Type B pancreatic cell (in vitro differentiated cells): ENCODE measurements around the gene INO80D. TPM values are rescaled to one million over a fixed set of nuclear protein-coding genes. Genes with fewer than 3 reads are reported as not detected.
"Not testable (repeated sequence)": the region's sequence is repeated elsewhere in the genome, so short reads cannot be mapped to it uniquely, and the experiment has no call there.

ENCODE experiments used
- DNase-seq: peaks from one replicate; pipeline ENCODE4 v3.0.0; 2021; ENCODE audit warnings: mixed read lengths; ENCODE audit not compliant: unreplicated experiment; ENCODE audit errors: extremely low spot score
- H3K27ac Mint-ChIP-seq: 2 replicates; pipeline ENCODE4 v1.8.0; 2021; ENCODE audit warnings: mild to moderate bottlenecking, mixed read lengths
- H3K27me3 Mint-ChIP-seq: 2 replicates; pipeline ENCODE4 v1.8.0; 2021; ENCODE audit warnings: mixed read lengths
- H3K36me3 Mint-ChIP-seq: 2 replicates; pipeline ENCODE4 v1.8.0; 2021; ENCODE audit warnings: mixed read lengths
- H3K4me1 Mint-ChIP-seq: one replicate; pipeline ENCODE4 v1.8.0; 2021; ENCODE audit warnings: mixed read lengths; ENCODE audit not compliant: unreplicated experiment
- H3K4me3 Mint-ChIP-seq: 2 replicates; pipeline ENCODE4 v1.8.0; 2021; ENCODE audit warnings: mild to moderate bottlenecking, mixed read lengths
- H3K9me3 Mint-ChIP-seq: 2 replicates; pipeline ENCODE4 v1.8.0; 2021; ENCODE audit warnings: mixed read lengths
- total RNA-seq: library from RNA; stranded (reverse); gene quantifications from 2 replicates; pipeline ENCODE4 v1.2.1, GENCODE V29; 2021; ENCODE audit warnings: low replicate concordance
- TF ChIP-seq, protein P1 (sequence below): fragments of 200-600 bp; sonication (generic); conservative IDR thresholded peaks from 2 replicates; pipeline ENCODE4 v1.5.0; 2021; ENCODE audit warnings: antibody characterized with exemption, mild to moderate bottlenecking

INO80D gene
- total RNA-seq, 1 donor from 2014 or later, result 20.4 TPM

DNA sequence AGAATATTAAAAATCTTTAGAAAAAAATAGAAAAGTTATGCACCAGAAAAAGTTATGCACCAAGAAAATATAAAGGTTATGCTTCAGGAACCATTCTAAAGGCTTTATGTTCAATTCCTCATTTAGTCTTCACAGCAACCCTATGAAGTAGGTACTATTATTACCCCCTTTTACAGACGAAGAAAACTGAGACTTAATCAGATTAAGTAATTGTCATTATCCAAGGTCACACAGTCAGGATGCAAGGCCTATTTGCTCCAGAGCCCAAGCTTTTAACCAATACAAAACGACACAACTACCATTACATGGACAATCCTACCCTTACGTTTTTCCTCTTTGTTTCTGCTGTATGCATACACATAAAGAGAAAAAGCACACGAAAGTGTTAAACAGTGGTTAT lies 5.0 kb downstream of the INO80D start:
- Mint-ChIP-seq H3K4me3 (no peak overlapping the region), H3K27ac (peak overlapping the region; percentile 51), H3K27me3 (no peaks in the 10 kb centered on the region), H3K36me3 (peaks cover 4% of the 10 kb centered on the region), H3K9me3 (no peaks in the 10 kb centered on the region), H3K4me1 (peaks cover 33% of the 10 kb centered on the region)
- TF ChIP-seq, protein P1, sequence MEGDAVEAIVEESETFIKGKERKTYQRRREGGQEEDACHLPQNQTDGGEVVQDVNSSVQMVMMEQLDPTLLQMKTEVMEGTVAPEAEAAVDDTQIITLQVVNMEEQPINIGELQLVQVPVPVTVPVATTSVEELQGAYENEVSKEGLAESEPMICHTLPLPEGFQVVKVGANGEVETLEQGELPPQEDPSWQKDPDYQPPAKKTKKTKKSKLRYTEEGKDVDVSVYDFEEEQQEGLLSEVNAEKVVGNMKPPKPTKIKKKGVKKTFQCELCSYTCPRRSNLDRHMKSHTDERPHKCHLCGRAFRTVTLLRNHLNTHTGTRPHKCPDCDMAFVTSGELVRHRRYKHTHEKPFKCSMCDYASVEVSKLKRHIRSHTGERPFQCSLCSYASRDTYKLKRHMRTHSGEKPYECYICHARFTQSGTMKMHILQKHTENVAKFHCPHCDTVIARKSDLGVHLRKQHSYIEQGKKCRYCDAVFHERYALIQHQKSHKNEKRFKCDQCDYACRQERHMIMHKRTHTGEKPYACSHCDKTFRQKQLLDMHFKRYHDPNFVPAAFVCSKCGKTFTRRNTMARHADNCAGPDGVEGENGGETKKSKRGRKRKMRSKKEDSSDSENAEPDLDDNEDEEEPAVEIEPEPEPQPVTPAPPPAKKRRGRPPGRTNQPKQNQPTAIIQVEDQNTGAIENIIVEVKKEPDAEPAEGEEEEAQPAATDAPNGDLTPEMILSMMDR, result no peak
- DNase-seq, result no peak

DNA sequence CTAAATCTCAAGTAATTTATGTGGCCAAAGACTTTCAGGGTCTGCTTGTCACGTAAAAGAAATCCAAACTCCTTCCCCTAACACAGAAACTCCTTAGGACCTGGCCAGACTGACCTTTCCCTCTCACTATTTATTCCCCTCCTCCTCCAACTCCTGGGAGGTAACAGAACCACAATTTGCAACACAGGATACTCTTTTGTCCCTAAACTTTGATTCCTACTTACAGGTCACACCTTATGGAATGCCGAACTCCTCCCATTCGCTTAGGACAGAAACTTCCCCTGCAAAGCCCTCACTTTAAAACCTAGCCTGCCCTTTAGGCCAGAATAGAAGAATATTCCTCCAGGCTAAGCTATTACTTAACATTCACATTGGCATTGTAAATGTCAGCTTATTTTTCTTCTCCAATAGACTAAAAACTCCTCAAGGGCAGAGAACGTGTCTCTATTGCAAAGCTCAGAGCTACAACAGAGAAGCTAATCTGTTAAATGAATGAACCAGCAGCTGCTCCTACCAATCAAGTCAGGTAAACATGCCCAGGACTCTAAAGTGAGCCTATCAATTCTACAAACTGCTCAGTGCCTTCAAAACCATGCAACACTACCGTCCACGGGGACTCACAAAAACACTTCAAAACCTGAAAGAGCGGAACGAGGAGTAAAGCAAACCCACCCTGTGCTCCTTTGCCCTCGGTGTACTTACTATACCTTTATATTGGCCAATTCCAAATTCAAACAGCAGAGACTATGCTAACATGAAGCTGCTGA lies 6.1 kb downstream of the INO80D start:
- H3K4me1 Mint-ChIP-seq, result peaks cover 37% of the 10 kb centered on the region
- H3K4me3 Mint-ChIP-seq, result no peak overlapping the region

DNA sequence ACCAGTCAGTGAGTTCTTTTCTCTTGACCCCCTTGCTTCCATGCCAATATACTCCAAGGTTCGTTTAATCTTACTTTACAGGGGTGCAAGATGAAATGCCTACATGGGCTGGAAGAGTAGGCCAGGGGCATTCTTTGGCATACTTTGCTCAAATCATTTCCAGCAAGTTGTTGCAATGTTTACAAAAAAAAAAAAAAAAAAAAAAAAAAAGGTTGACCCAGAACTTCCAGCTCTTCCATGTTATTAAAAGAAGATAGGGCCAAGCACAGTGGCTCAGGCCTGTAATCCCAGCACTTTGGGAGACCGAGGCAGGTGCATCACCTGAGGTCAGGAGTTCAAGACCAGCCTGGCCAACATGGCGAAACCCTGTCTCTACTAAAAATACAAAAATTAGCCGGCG lies 8.1 kb downstream of the INO80D start:
- H3K4me1 Mint-ChIP-seq, result peaks cover 26% of the 10 kb centered on the region
- not testable (repeated sequence) for DNase-seq, H3K9me3 Mint-ChIP-seq, H3K27me3 Mint-ChIP-seq, H3K36me3 Mint-ChIP-seq, H3K4me3 Mint-ChIP-seq
- H3K27ac Mint-ChIP-seq, result peak overlapping the region; percentile 7

More for the DNA sequence above, 6.1 kb downstream of the INO80D start:
- TF ChIP-seq, protein P1, result no peak
- H3K27ac Mint-ChIP-seq, result peak overlapping the region; percentile 2
- no peak for DNase-seq
- H3K27me3 Mint-ChIP-seq, result no peaks in the 10 kb centered on the region
- H3K9me3 Mint-ChIP-seq, result no peaks in the 10 kb centered on the region
- H3K36me3 Mint-ChIP-seq, result peaks cover 4% of the 10 kb centered on the region

DNA sequence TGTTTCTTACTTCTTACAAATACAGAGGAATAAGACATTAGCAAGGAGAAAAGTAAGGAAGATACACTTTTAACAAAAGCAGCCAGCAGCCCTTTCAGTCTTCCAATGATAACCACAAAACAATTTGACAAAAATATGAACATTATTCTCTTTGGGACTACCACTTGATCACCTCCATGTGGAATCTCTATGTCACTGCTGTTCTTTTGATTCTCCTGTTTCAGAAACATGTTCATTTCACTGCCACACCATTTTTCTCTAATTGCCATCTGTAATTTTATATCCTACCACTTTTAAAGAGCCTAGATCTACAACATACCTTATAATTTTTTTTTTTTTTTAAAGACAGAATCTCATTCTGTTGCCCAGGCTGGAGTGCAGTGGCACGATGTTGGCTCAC lies 10.9 kb downstream of the INO80D start:
- Mint-ChIP-seq H3K27me3 (no peaks in the 10 kb centered on the region), H3K27ac (no peak overlapping the region), H3K4me1 (peaks cover 29% of the 10 kb centered on the region), H3K9me3 (peaks cover 4% of the 10 kb centered on the region), H3K36me3 (peaks cover 14% of the 10 kb centered on the region), H3K4me3 (no peak overlapping the region)
- no peak for DNase-seq
- TF ChIP-seq, protein P1, result no peak

DNA sequence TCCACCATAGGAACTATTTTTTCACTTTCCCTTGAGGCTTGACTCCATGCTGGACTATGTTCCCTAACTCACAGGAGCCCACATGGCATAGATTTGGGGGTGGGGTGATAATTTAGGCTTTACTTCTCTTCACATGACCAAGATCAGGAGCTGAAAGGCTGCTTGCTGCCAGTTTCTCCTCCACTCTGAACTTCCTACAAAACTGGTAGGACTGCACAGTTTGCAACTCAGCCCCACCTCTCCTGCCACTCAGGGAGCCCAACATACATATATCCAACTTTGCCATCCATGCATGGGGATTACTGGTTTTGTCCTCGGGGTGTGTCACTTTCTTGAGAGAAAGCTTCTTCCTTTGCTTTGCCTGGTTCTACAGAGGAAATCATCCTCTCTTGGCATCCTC lies 14.2 kb downstream of the INO80D start:
- no peak overlapping the region for H3K4me3 Mint-ChIP-seq
- H3K36me3 Mint-ChIP-seq, result peaks cover 10% of the 10 kb centered on the region
- H3K27me3 Mint-ChIP-seq, result no peaks in the 10 kb centered on the region
- no peak overlapping the region for H3K27ac Mint-ChIP-seq
- TF ChIP-seq, protein P1, result no peak
- H3K9me3 Mint-ChIP-seq, result peaks cover 4% of the 10 kb centered on the region
- H3K4me1 Mint-ChIP-seq, result peaks cover 13% of the 10 kb centered on the region
- no peak for DNase-seq

DNA sequence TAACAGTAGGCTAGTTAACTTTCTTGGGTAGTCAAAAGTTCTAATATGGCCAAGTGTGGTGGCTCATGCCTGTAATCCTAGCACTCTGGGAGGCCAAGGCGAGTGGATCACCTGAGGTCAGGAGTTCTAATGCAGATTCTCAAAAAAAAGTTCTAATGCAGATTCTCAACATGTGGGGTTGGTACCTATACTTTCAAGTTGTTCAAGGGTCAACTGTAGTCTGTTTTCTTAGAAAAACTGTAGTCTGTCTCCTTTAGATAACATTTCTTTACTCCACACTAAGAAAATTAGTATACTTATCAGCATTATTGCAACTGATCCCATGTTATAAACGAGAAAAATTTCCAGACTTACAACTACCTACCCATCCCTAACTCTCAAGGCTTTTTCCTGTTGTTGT lies 16.6 kb downstream of the INO80D start:
- H3K4me3 Mint-ChIP-seq, result no peak overlapping the region
- peaks cover 12% of the 10 kb centered on the region for H3K36me3 Mint-ChIP-seq
- TF ChIP-seq, protein P1, result no peak
- H3K9me3 Mint-ChIP-seq, result peaks cover 4% of the 10 kb centered on the region
- no peak for DNase-seq
- H3K4me1 Mint-ChIP-seq, result peaks cover 9% of the 10 kb centered on the region
- no peaks in the 10 kb centered on the region for H3K27me3 Mint-ChIP-seq
- no peak overlapping the region for H3K27ac Mint-ChIP-seq
